ENCODE data around the gene ESYT2. TPM values are rescaled to one million over a fixed set of nuclear protein-coding genes. Genes with fewer than 3 reads are reported as not detected.
A peak's percentile ranks its signal among the peaks of the same experiment; 100 is the strongest.

The ESYT2 gene
- total RNA-seq, 1 donor from 2014 or later = 23.3 TPM

DNA sequence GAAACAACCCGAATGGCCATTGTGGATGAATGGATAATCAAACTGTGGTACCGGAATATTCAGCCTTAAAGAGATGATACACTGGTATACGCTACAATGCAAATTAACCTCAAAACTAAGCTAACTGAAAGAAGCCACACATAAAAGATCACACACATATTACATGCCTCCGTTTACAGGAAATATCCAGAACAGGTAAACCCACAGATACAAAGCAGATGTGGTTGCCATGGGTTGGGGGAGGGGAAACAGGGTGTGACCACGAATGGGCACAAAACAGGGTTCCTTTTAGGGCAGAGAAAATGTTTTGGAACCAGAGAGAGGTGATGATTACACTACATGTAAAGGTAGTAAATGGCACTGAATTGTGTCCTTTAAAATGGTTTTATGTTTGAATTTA lies 16.6 kb downstream of the ESYT2 start:
- Mint-ChIP-seq H3K9me3 (no peaks in the 10 kb centered on the region), H3K36me3 (ENCODE audit: low read depth) (no peaks in the 10 kb centered on the region), H3K4me1 (peaks cover 28% of the 10 kb centered on the region), H3K27ac (ENCODE audit: unreplicated experiment) (no peak overlapping the region), H3K27me3 (ENCODE audit: low read depth) (no peaks in the 10 kb centered on the region), H3K4me3 (no peak overlapping the region)
- TF ChIP-seq CTCF (conservative IDR thresholded peaks at IDR 0.05) = no peak
- DNase-seq (ENCODE audit: low read depth, low spot score) = no peak

DNA sequence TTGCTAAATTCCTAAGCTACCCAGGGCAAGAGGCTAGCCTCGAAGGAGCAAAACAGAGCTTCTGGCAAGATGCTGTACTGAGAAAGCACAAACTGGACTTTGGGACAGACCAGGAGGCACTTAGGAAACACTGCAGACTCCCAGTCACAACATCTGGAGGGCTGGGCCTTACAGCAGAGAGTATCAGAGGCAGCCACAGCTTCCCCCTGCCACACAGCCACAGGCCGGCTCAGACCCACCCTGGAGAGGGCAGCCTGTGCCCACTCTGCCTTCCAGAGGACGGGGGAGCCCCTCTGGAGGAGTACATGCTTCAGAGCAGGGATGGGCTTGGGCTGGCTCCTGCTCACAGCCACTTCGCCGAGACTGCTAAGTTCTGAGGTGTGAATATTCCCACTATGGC lies 17.4 kb downstream of the ESYT2 start:
- Mint-ChIP-seq H3K4me3 (no peak overlapping the region), H3K4me1 (peaks cover 23% of the 10 kb centered on the region), H3K9me3 (no peaks in the 10 kb centered on the region), H3K27ac (ENCODE audit: unreplicated experiment) (peak overlapping the region; percentile 21), H3K36me3 (ENCODE audit: low read depth) (no peaks in the 10 kb centered on the region), H3K27me3 (ENCODE audit: low read depth) (no peaks in the 10 kb centered on the region)
- TF ChIP-seq CTCF (conservative IDR thresholded peaks at IDR 0.05) = no peak
- DNase-seq (ENCODE audit: low read depth, low spot score) = no peak

DNA sequence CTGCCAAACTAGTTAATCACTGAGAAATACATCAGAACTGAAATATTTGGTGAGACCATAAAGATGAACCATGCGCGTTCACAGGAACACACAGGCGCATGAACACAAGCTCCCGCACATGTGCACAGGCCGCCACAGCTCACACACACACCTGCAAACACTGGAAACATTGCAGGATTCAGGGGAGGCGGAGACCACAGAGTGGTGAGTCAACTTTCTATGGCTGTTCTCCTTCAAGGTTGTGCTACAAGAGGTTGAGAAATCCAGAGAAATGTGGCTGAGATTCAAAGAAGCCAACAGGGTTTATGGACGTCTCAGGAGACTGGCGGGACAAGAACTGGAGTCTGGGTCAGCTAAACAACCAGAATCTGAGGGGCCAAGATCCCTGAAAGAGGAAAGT lies 17.8 kb downstream of the ESYT2 start:
- TF ChIP-seq CTCF (conservative IDR thresholded peaks at IDR 0.05) = no peak
- Mint-ChIP-seq H3K4me1 (peaks cover 19% of the 10 kb centered on the region), H3K4me3 (no peak overlapping the region), H3K9me3 (no peaks in the 10 kb centered on the region), H3K36me3 (ENCODE audit: low read depth) (no peaks in the 10 kb centered on the region), H3K27me3 (ENCODE audit: low read depth) (no peaks in the 10 kb centered on the region), H3K27ac (ENCODE audit: unreplicated experiment) (peak overlapping the region; percentile 21)
- DNase-seq (ENCODE audit: low read depth, low spot score) = no peak

GRCh38 chr7:158810846-158811245 lies 18.5 kb downstream of the ESYT2 start:
- H3K4me3 Mint-ChIP-seq = no peak overlapping the region
- H3K27me3 Mint-ChIP-seq (ENCODE audit: low read depth) = no peaks in the 10 kb centered on the region
- no peaks in the 10 kb centered on the region for H3K36me3 Mint-ChIP-seq (ENCODE audit: low read depth)
- H3K27ac Mint-ChIP-seq (ENCODE audit: unreplicated experiment) = no peak overlapping the region
- TF ChIP-seq CTCF (conservative IDR thresholded peaks at IDR 0.05) = no peak
- no peaks in the 10 kb centered on the region for H3K9me3 Mint-ChIP-seq
- DNase-seq (ENCODE audit: low read depth, low spot score) = no peak
- H3K4me1 Mint-ChIP-seq = peaks cover 13% of the 10 kb centered on the region

DNA sequence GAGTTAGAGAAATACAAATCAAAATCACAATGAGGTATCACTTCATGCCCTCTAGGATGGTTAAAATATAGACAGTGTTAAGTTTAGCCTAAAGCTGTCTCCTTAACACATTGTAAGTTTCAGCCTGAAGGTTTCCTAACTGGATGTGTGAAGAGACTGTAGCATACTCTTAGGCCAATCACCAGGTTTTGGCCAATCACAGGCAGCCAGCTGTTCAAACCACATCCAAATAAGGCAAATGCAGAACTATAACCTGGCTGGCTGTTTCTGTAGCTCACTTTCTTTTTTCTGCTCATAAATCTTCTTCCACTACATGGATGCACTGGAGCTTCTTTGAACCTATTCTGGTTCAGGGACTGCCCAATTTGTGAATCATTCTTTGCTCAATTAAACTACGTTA lies 19.7 kb downstream of the ESYT2 start:
- Mint-ChIP-seq H3K36me3 (ENCODE audit: low read depth) (peaks cover 9% of the 10 kb centered on the region), H3K9me3 (no peaks in the 10 kb centered on the region), H3K27ac (ENCODE audit: unreplicated experiment) (no peak overlapping the region), H3K27me3 (ENCODE audit: low read depth) (no peaks in the 10 kb centered on the region), H3K4me3 (no peak overlapping the region), H3K4me1 (peaks cover 4% of the 10 kb centered on the region)
- TF ChIP-seq CTCF (conservative IDR thresholded peaks at IDR 0.05) = no peak
- no peak for DNase-seq (ENCODE audit: low read depth, low spot score)

GRCh38 chr7:158808126-158808525 lies 21.2 kb downstream of the ESYT2 start:
- no peak for DNase-seq (ENCODE audit: low read depth, low spot score)
- H3K4me3 Mint-ChIP-seq = no peak overlapping the region
- H3K36me3 Mint-ChIP-seq (ENCODE audit: low read depth) = peaks cover 12% of the 10 kb centered on the region
- H3K27ac Mint-ChIP-seq (ENCODE audit: unreplicated experiment) = no peak overlapping the region
- H3K9me3 Mint-ChIP-seq = no peaks in the 10 kb centered on the region
- TF ChIP-seq CTCF (conservative IDR thresholded peaks at IDR 0.05) = no peak
- H3K4me1 Mint-ChIP-seq = peaks cover 4% of the 10 kb centered on the region
- no peaks in the 10 kb centered on the region for H3K27me3 Mint-ChIP-seq (ENCODE audit: low read depth)
